ENCODE data around the gene PDGFC.

The PDGFC gene

DNA sequence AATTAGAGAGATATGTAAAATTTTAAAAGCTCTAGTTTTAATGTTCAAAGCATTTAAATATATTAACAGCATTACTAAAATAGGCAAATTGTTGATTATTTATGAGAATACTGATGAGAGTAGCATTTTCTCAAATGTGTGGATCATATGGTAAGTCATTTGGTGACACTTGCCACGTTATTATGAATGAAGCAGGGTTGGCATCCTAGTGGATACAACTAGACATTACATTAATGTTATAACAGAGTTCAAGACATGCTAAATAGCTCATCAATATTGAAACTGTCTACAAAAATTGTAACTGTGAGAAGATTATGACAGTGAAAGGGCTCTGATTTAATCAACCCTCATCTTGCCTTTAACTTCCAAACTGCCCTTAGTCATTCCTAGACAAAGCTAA is 171.1 kb downstream of the PDGFC start:
- Histone ChIP-seq H3K27ac (ENCODE audit: low read depth, low read length) (no peak overlapping the region), H3K9me3 (ENCODE audit: control insufficient read depth, insufficient read depth, low read depth, low read length) (no peaks in the 10 kb centered on the region), H3K36me3 (ENCODE audit: control insufficient read depth, insufficient read depth, low read length) (no peaks in the 10 kb centered on the region), H3K27me3 (ENCODE audit: control insufficient read depth, insufficient read depth, low read length) (no peaks in the 10 kb centered on the region), H3K4me1 (ENCODE audit: control insufficient read depth, insufficient read depth, low read length) (peaks cover 5% of the 10 kb centered on the region; the same call in 1 of the 2 replicates), H3K9ac (ENCODE audit: low read length) (no peak overlapping the region), H3K4me3 (ENCODE audit: low read depth, low read length) (no peak overlapping the region)

GRCh38 chr4:156799121-156799589 is 172.4 kb downstream of the PDGFC start:
- Histone ChIP-seq H3K27ac (ENCODE audit: low read depth, low read length) (no peak overlapping the region), H3K4me1 (ENCODE audit: control insufficient read depth, insufficient read depth, low read length) (peaks cover 5% of the 10 kb centered on the region; the same call in 1 of the 2 replicates), H3K9me3 (ENCODE audit: control insufficient read depth, insufficient read depth, low read depth, low read length) (no peaks in the 10 kb centered on the region), H3K9ac (ENCODE audit: low read length) (no peak overlapping the region), H3K36me3 (ENCODE audit: control insufficient read depth, insufficient read depth, low read length) (no peaks in the 10 kb centered on the region), H3K27me3 (ENCODE audit: control insufficient read depth, insufficient read depth, low read length) (no peaks in the 10 kb centered on the region), H3K4me3 (ENCODE audit: low read depth, low read length) (no peak overlapping the region)

GRCh38 chr4:156798438-156798837 is 173.2 kb downstream of the PDGFC start:
- no peaks in the 10 kb centered on the region for H3K9me3 ChIP-seq (ENCODE audit: control insufficient read depth, insufficient read depth, low read depth, low read length)
- H3K27ac ChIP-seq (ENCODE audit: low read depth, low read length) = no peak overlapping the region
- H3K4me1 ChIP-seq (ENCODE audit: control insufficient read depth, insufficient read depth, low read length) = peaks cover 5% of the 10 kb centered on the region; the same call in 1 of the 2 replicates
- H3K9ac ChIP-seq (ENCODE audit: low read length) = no peak overlapping the region
- H3K27me3 ChIP-seq (ENCODE audit: control insufficient read depth, insufficient read depth, low read length) = no peaks in the 10 kb centered on the region
- H3K36me3 ChIP-seq (ENCODE audit: control insufficient read depth, insufficient read depth, low read length) = no peaks in the 10 kb centered on the region
- no peak overlapping the region for H3K4me3 ChIP-seq (ENCODE audit: low read depth, low read length)

- Histone ChIP-seq H3K36me3 (ENCODE audit: control insufficient read depth, insufficient read depth, low read length) (no peaks in the 10 kb centered on the region), H3K9me3 (ENCODE audit: control insufficient read depth, insufficient read depth, low read depth, low read length) (no peaks in the 10 kb centered on the region), H3K27me3 (ENCODE audit: control insufficient read depth, insufficient read depth, low read length) (no peaks in the 10 kb centered on the region), H3K9ac (ENCODE audit: low read length) (no peak overlapping the region), H3K4me1 (ENCODE audit: control insufficient read depth, insufficient read depth, low read length) (peaks cover 5% of the 10 kb centered on the region; the same call in 1 of the 2 replicates), H3K4me3 (ENCODE audit: low read depth, low read length) (no peak overlapping the region), H3K27ac (ENCODE audit: low read depth, low read length) (no peak overlapping the region)
Observed at GRCh38 chr4:156797206-156797605, 174.4 kb downstream of the PDGFC start.

DNA sequence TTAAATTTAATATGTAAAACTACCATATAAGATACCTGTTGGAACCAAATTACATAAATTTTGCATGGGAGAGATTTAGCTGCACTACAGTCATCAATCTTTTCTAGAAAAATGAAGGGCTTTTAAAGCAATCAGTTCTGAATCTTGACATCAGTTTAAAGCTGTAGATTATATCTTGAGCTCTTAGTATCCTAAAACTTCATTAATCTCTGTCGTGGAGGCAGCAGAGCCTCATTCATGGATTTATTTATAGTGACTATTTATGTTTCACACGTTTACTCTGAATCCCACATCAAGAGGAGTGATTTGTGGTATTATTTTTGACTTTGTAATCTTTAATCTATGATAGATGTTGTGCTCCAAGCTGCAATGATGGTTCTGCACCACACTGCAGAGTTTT is 175.9 kb downstream of the PDGFC start:
- no peaks in the 10 kb centered on the region for H3K27me3 ChIP-seq (ENCODE audit: control insufficient read depth, insufficient read depth, low read length)
- H3K9me3 ChIP-seq (ENCODE audit: control insufficient read depth, insufficient read depth, low read depth, low read length) = no peaks in the 10 kb centered on the region
- H3K27ac ChIP-seq (ENCODE audit: low read depth, low read length) = no peak overlapping the region
- peaks cover 5% of the 10 kb centered on the region; the same call in 1 of the 2 replicates for H3K4me1 ChIP-seq (ENCODE audit: control insufficient read depth, insufficient read depth, low read length)
- H3K4me3 ChIP-seq (ENCODE audit: low read depth, low read length) = no peak overlapping the region
- no peaks in the 10 kb centered on the region for H3K36me3 ChIP-seq (ENCODE audit: control insufficient read depth, insufficient read depth, low read length)
- H3K9ac ChIP-seq (ENCODE audit: low read length) = no peak overlapping the region

DNA sequence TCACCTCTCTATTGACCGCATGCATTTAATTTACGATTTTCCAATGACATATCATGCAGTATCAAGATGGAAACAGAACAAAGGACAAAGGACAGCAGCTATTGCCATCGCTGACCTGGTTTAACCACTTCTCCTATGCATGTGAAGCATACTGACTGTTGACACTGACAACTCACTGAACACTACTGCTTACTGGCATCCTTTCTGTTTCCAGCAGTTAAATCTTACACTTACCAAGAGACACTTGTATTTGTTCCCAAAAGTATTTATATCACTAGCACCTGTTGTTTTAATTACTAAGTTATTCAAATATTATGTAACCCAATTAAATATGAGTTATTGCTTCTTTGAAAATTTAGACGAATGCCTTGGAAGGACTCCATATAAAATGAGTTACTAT is 176.7 kb downstream of the PDGFC start:
- Histone ChIP-seq H3K36me3 (ENCODE audit: control insufficient read depth, insufficient read depth, low read length) (no peaks in the 10 kb centered on the region), H3K9me3 (ENCODE audit: control insufficient read depth, insufficient read depth, low read depth, low read length) (no peaks in the 10 kb centered on the region), H3K9ac (ENCODE audit: low read length) (no peak overlapping the region), H3K27me3 (ENCODE audit: control insufficient read depth, insufficient read depth, low read length) (no peaks in the 10 kb centered on the region), H3K27ac (ENCODE audit: low read depth, low read length) (no peak overlapping the region), H3K4me3 (ENCODE audit: low read depth, low read length) (no peak overlapping the region), H3K4me1 (ENCODE audit: control insufficient read depth, insufficient read depth, low read length) (peaks cover 5% of the 10 kb centered on the region; the same call in 1 of the 2 replicates)

- Histone ChIP-seq H3K9ac (ENCODE audit: low read length) (no peak overlapping the region), H3K4me3 (ENCODE audit: low read depth, low read length) (no peak overlapping the region), H3K36me3 (ENCODE audit: control insufficient read depth, insufficient read depth, low read length) (no peaks in the 10 kb centered on the region), H3K27ac (ENCODE audit: low read depth, low read length) (no peak overlapping the region), H3K27me3 (ENCODE audit: control insufficient read depth, insufficient read depth, low read length) (no peaks in the 10 kb centered on the region), H3K9me3 (ENCODE audit: control insufficient read depth, insufficient read depth, low read depth, low read length) (no peaks in the 10 kb centered on the region), H3K4me1 (ENCODE audit: control insufficient read depth, insufficient read depth, low read length) (no peaks in the 10 kb centered on the region)
Observed at GRCh38 chr4:156792462-156793085, 179.0 kb downstream of the PDGFC start.

DNA sequence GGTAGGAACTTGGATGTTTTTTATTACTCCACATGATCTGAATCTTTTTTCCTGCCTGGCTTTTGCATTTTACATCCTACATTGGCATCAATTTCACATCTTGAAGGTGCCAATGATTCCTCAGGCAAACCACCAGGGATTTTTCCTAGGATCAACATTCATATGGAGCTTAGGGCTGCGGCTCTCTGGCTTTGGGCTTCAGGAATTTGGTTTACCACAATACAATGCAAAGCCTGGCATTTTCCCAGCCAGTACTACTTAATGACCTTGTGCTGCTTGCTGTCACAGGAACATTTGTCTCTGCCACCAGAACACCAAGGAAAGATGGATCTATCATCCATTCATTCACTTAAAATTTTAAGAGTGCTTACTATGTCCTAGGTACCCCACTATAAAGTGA is 180.7 kb downstream of the PDGFC start:
- no peak overlapping the region for H3K9ac ChIP-seq (ENCODE audit: low read length)
- H3K4me1 ChIP-seq (ENCODE audit: control insufficient read depth, insufficient read depth, low read length) = no peaks in the 10 kb centered on the region
- H3K27ac ChIP-seq (ENCODE audit: low read depth, low read length) = no peak overlapping the region
- no peaks in the 10 kb centered on the region for H3K9me3 ChIP-seq (ENCODE audit: control insufficient read depth, insufficient read depth, low read depth, low read length)
- no peaks in the 10 kb centered on the region for H3K36me3 ChIP-seq (ENCODE audit: control insufficient read depth, insufficient read depth, low read length)
- no peak overlapping the region for H3K4me3 ChIP-seq (ENCODE audit: low read depth, low read length)
- no peaks in the 10 kb centered on the region for H3K27me3 ChIP-seq (ENCODE audit: control insufficient read depth, insufficient read depth, low read length)

GRCh38 chr4:156788782-156789181 is 182.8 kb downstream of the PDGFC start:
- H3K36me3 ChIP-seq (ENCODE audit: control insufficient read depth, insufficient read depth, low read length) = no peaks in the 10 kb centered on the region
- no peak overlapping the region for H3K27ac ChIP-seq (ENCODE audit: low read depth, low read length)
- no peak overlapping the region for H3K9ac ChIP-seq (ENCODE audit: low read length)
- H3K9me3 ChIP-seq (ENCODE audit: control insufficient read depth, insufficient read depth, low read depth, low read length) = no peaks in the 10 kb centered on the region
- H3K4me1 ChIP-seq (ENCODE audit: control insufficient read depth, insufficient read depth, low read length) = no peaks in the 10 kb centered on the region
- H3K27me3 ChIP-seq (ENCODE audit: control insufficient read depth, insufficient read depth, low read length) = no peaks in the 10 kb centered on the region
- no peak overlapping the region for H3K4me3 ChIP-seq (ENCODE audit: low read depth, low read length)

DNA sequence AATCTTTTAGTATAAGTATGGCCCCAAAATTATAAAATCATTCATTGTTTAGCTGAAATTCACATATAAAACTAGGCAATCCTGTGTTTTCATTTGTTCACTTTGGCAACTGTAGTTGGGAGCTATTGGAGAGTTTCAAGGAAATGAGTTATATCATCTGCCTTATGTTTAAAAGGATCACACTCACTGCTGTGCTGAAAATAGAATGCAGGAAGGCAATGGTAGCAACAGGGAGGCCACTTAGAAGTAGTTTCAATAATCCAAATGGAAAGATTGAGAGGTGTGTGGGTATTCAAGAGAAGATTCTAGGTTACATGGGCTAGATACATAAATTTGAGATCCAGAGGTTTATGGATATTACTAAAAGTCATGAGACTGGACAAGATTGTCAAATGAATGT is 184.9 kb downstream of the PDGFC start:
- H3K9me3 ChIP-seq (ENCODE audit: control insufficient read depth, insufficient read depth, low read depth, low read length) = no peaks in the 10 kb centered on the region
- H3K4me3 ChIP-seq (ENCODE audit: low read depth, low read length) = no peak overlapping the region
- no peaks in the 10 kb centered on the region for H3K4me1 ChIP-seq (ENCODE audit: control insufficient read depth, insufficient read depth, low read length)
- no peaks in the 10 kb centered on the region for H3K36me3 ChIP-seq (ENCODE audit: control insufficient read depth, insufficient read depth, low read length)
- no peaks in the 10 kb centered on the region for H3K27me3 ChIP-seq (ENCODE audit: control insufficient read depth, insufficient read depth, low read length)
- no peak overlapping the region for H3K27ac ChIP-seq (ENCODE audit: low read depth, low read length)
- no peak overlapping the region for H3K9ac ChIP-seq (ENCODE audit: low read length)

DNA sequence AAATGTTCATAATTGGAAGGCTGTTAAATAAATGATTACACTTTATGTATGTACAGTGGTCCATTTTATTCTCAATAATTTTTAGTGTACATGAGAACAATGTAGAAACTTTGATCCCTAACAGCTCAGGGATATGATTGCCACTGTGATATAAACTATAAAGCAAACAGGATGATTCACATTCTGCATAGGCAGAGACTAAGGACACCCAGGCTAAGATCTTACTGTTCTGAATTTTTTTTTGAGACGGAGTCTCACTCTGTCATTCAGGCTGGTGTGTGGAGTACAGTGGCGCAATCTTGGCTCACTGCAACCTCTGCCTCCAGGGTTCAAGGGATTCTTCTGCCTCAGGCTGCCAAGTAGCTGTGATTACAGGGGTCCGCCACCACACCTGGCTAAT is 186.6 kb downstream of the PDGFC start:
- Histone ChIP-seq H3K9ac (ENCODE audit: low read length) (no peak overlapping the region), H3K36me3 (ENCODE audit: control insufficient read depth, insufficient read depth, low read length) (no peaks in the 10 kb centered on the region), H3K27ac (ENCODE audit: low read depth, low read length) (no peak overlapping the region), H3K27me3 (ENCODE audit: control insufficient read depth, insufficient read depth, low read length) (no peaks in the 10 kb centered on the region), H3K4me3 (ENCODE audit: low read depth, low read length) (no peak overlapping the region), H3K4me1 (ENCODE audit: control insufficient read depth, insufficient read depth, low read length) (no peaks in the 10 kb centered on the region), H3K9me3 (ENCODE audit: control insufficient read depth, insufficient read depth, low read depth, low read length) (no peaks in the 10 kb centered on the region)

All from HUES6 (cell line).